ENCODE data around the gene NRG2. TPM values are rescaled to one million over a fixed set of nuclear protein-coding genes. Genes with fewer than 3 reads are reported as not detected.
A peak's percentile ranks its signal among the peaks of the same experiment; 100 is the strongest.

The NRG2 gene
- total RNA-seq, 6 donors from 2014 or later: 0.46 to 4.2 (median 1.5) TPM

DNA sequence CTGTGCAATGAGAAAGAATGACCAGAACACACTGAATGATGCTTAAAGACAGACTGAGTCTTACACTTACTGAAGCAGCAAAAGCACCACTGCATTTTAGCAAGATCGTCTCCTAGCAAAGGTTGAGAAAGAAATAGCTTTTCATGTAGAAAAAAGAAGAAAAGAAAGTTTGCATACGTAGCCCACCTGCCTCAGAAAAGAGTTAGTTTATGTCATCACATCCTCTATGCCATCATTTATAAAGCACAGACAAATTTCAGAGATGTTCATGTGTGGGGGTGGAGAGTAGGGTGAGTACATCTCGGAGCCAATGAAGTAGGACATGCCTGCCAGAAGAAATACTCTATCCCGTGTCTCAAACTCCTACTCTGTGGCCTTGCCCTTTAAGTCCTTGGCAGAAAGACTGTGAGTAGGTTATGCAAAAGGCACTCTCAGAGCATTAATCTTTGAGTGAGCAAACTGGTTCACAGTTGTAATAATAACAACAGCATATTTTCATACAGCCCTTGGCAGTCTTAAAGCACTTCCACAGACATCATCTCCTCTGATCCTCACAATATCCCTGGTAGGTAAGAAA lies 22.4 kb downstream of the NRG2 start:
- no peaks in the 10 kb centered on the region for H3K9me3 ChIP-seq
- no peaks in the 10 kb centered on the region for H3K27me3 ChIP-seq
- no peak for TF ChIP-seq EP300 (IDR thresholded peaks at IDR 0.05)
- no peak for TF ChIP-seq POLR2AphosphoS5 (IDR thresholded peaks at IDR 0.05)
- no peak for TF ChIP-seq POLR2A (IDR thresholded peaks at IDR 0.05)
- TF ChIP-seq, protein P1, sequence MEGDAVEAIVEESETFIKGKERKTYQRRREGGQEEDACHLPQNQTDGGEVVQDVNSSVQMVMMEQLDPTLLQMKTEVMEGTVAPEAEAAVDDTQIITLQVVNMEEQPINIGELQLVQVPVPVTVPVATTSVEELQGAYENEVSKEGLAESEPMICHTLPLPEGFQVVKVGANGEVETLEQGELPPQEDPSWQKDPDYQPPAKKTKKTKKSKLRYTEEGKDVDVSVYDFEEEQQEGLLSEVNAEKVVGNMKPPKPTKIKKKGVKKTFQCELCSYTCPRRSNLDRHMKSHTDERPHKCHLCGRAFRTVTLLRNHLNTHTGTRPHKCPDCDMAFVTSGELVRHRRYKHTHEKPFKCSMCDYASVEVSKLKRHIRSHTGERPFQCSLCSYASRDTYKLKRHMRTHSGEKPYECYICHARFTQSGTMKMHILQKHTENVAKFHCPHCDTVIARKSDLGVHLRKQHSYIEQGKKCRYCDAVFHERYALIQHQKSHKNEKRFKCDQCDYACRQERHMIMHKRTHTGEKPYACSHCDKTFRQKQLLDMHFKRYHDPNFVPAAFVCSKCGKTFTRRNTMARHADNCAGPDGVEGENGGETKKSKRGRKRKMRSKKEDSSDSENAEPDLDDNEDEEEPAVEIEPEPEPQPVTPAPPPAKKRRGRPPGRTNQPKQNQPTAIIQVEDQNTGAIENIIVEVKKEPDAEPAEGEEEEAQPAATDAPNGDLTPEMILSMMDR (IDR thresholded peaks at IDR 0.05): no peak
- H3K4me1 ChIP-seq: no peaks in the 10 kb centered on the region
- ATAC-seq (ENCODE audit: low FRiP score in 2 of 2): peak in 1 of 2 donors; percentile 36
- H3K36me3 ChIP-seq: no peaks in the 10 kb centered on the region
- no peak overlapping the region for H3K4me3 ChIP-seq
- DNase-seq: no peak
- WGBS, 2 donors: 57 to 67% methylated on average over 4 of the region's 4 CpGs
- H3K27ac ChIP-seq: no peak overlapping the region

DNA sequence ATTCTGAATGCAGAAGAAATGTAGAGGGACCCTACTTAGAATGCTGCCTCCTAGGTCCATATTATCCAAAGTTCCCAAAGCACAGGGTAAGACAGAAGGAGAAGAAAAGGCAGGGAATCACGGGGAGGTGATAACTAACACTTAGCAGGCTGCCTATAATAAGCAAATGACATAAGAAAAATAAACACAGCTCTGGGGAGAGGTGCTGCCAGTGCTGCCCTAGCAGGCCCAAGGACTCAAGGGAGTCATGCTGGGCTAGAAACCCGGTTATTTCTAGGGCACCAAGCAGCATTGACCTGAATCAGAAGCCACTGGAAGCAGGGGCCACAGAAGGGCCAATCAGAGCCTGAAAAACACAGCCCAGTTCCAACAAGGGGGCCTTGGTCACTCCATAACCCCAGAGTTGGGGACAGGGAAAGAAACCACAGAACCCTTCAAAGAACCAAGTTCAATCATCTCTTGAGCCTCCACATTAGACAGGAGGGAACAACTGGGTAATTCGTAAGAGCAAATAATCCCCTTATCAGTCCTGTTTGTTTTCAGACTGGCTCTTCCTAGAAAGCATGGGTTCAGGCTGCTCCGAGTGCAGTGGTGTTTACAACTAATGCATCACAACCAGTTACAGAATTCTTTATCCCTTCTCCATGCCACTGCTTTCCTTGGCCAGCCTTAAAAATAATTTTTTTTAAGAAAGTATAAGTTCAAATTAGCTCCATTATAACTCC lies 24.0 kb downstream of the NRG2 start:
- 73 to 81% methylated on average over 4 of the region's 4 CpGs for WGBS, 2 donors

DNA sequence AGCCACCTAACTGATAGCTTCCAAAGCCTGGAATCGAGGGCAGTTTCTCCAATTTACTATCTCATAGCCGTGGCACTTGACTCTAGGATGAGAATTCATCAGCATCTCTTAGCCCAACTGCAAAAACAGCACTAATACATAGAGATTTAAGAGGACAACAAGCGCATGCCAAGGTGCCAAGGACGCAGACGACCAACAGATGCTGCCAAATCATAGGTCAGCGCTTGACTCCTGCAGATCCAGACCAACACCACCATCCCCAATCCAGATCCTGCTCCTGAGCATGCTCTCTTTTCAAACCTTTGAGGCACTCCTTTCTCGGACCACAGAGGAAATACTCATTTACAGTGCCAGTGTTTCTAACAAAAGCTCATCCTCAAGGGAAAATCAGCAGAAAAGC lies 24.6 kb downstream of the NRG2 start:
- ATAC-seq (ENCODE audit: low FRiP score in 2 of 2): no peak
- H3K27me3 ChIP-seq: no peaks in the 10 kb centered on the region
- no peak for DNase-seq
- TF ChIP-seq POLR2A (IDR thresholded peaks at IDR 0.05): no peak
- TF ChIP-seq, protein P1 (IDR thresholded peaks at IDR 0.05): no peak
- no peaks in the 10 kb centered on the region for H3K9me3 ChIP-seq
- WGBS, 2 donors: 89 to 91% methylated on average over 3 to 7 of the region's 7 CpGs
- no peak overlapping the region for H3K27ac ChIP-seq
- no peak overlapping the region for H3K4me3 ChIP-seq
- no peaks in the 10 kb centered on the region for H3K4me1 ChIP-seq
- no peaks in the 10 kb centered on the region for H3K36me3 ChIP-seq

More for the DNA sequence above, 24.0 kb downstream of the NRG2 start:
- no peak for DNase-seq
- H3K9me3 ChIP-seq: no peaks in the 10 kb centered on the region
- ATAC-seq (ENCODE audit: low FRiP score in 2 of 2): no peak
- H3K27ac ChIP-seq: no peak overlapping the region
- TF ChIP-seq POLR2AphosphoS5 (IDR thresholded peaks at IDR 0.05) (no peak), EP300 (IDR thresholded peaks at IDR 0.05) (no peak), POLR2A (IDR thresholded peaks at IDR 0.05) (no peak)
- TF ChIP-seq, protein P1 (IDR thresholded peaks at IDR 0.05): no peak
- no peaks in the 10 kb centered on the region for H3K27me3 ChIP-seq
- H3K36me3 ChIP-seq: no peaks in the 10 kb centered on the region
- no peak overlapping the region for H3K4me3 ChIP-seq
- no peaks in the 10 kb centered on the region for H3K4me1 ChIP-seq

DNA sequence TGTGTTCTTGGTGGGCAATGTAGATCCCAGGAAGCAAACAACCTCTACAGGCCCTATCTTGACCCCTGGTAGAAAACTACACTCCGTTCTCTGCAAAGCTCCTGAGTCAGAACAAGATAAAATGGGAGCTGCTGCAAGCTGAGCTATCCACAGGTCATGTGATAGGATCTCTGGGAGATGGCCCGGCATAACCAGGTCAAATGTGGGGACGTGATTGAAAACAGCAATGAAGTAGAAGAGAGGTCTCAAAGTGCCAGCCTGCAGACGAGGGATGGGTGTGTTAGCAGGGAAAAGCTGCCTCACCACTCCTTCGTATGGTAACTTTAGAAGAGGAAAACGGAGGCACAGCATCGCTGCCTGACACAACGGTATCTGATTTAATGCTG lies 25.0 kb downstream of the NRG2 start:
- no peaks in the 10 kb centered on the region for H3K9me3 ChIP-seq
- ATAC-seq (ENCODE audit: low FRiP score in 2 of 2): no peak
- no peak for TF ChIP-seq POLR2AphosphoS5 (IDR thresholded peaks at IDR 0.05)
- TF ChIP-seq EP300 (IDR thresholded peaks at IDR 0.05): no peak
- TF ChIP-seq, protein P1 (IDR thresholded peaks at IDR 0.05): no peak
- no peak for TF ChIP-seq POLR2A (IDR thresholded peaks at IDR 0.05)
- H3K27ac ChIP-seq: no peak overlapping the region
- H3K36me3 ChIP-seq: no peaks in the 10 kb centered on the region
- no peak overlapping the region for H3K4me3 ChIP-seq
- WGBS, 2 donors: 87 to 92% methylated on average over 8 of the region's 8 CpGs
- DNase-seq: no peak
- no peaks in the 10 kb centered on the region for H3K4me1 ChIP-seq
- no peaks in the 10 kb centered on the region for H3K27me3 ChIP-seq
